GM18507 (cell line): ENCODE data around the gene RACGAP1.

ENCODE experiments used
- DNase-seq: peaks from one replicate; pipeline ENCODE4 v3.0.0; 2011; ENCODE audit warnings: low read depth; ENCODE audit not compliant: insufficient read length; ENCODE audit errors: extremely low spot score
- FAIRE-seq: peaks from 2 replicates; lab custom pipeline; 2011; peaks lifted over from hg19 to GRCh38; lab: Jason Lieb, UNC

The RACGAP1 gene

GRCh38 chr12:49961993-49962764 is 63.1 kb downstream of the RACGAP1 start:
- no peak for DNase-seq

GRCh38 chr12:49961111-49961922 is 64.0 kb downstream of the RACGAP1 start, which contains the start of gene AQP5:
Gene AQP5 (plus strand): TSS chr12:49961872. CDS start chr12:49962018, 146 bp downstream.
- FAIRE-seq (no peak), DNase-seq (no peak)

More at GRCh38 chr12:49961993-49962764, 63.1 kb downstream of the RACGAP1 start:
- no peak for FAIRE-seq

- FAIRE-seq (no peak), DNase-seq (no peak)
Measured at GRCh38 chr12:49960474-49961110, 64.7 kb downstream of the RACGAP1 start.

- DNase-seq (no peak), FAIRE-seq (no peak)
Measured at GRCh38 chr12:49959685-49960473, 65.4 kb downstream of the RACGAP1 start.

- FAIRE-seq (no peak), DNase-seq (no peak)
Measured at GRCh38 chr12:49957570-49957967, 67.7 kb downstream of the RACGAP1 start.

GRCh38 chr12:49956663-49957569 is 68.4 kb downstream of the RACGAP1 start:
- FAIRE-seq (no peak), DNase-seq (no peak)

GRCh38 chr12:49955899-49956662 is 69.2 kb downstream of the RACGAP1 start:
- no peak for DNase-seq
- no peak for FAIRE-seq

GRCh38 chr12:49954863-49955830 is 70.1 kb downstream of the RACGAP1 start:
- FAIRE-seq (no peak), DNase-seq (no peak)

- DNase-seq, result no peak
Measured at GRCh38 chr12:49953961-49954846, 71.1 kb downstream of the RACGAP1 start.

GRCh38 chr12:49953151-49953550 is 72.1 kb downstream of the RACGAP1 start:
- no peak for DNase-seq
- FAIRE-seq, result no peak

More at GRCh38 chr12:49953961-49954846, 71.1 kb downstream of the RACGAP1 start:
- FAIRE-seq, result no peak

- no peak for FAIRE-seq
- DNase-seq, result no peak
Measured at GRCh38 chr12:49952391-49953055, 72.8 kb downstream of the RACGAP1 start.

- no peak for FAIRE-seq
Measured at GRCh38 chr12:49951411-49952240, 73.7 kb downstream of the RACGAP1 start.

GRCh38 chr12:49950273-49951251 is 74.7 kb downstream of the RACGAP1 start, which contains the start of gene AQP2:
Gene AQP2 (plus strand): TSS chr12:49950737. CDS start chr12:49950831, 94 bp downstream.
- no peak for DNase-seq
- no peak for FAIRE-seq

More at GRCh38 chr12:49951411-49952240, 73.7 kb downstream of the RACGAP1 start:
- no peak for DNase-seq
